HG03565 (cell line): ENCODE measurements around the gene MGARP.
"Not testable (repeated sequence)": the region's sequence is repeated elsewhere in the genome, so short reads cannot be mapped to it uniquely, and the experiment has no call there.

Source experiments
- ATAC-seq: cut with Tn5 transposase; IDR thresholded peaks from one replicate; pipeline ENCODE4 v1.9.1; 2021; ENCODE audit warnings: mild to moderate bottlenecking, moderate library complexity; ENCODE audit not compliant: unreplicated experiment

The MGARP gene

GRCh38 chr4:139279760-139280620, at the start of gene MGARP:
MGARP (minus strand) TSS chr4:139280225; CDS start chr4:139280158, 67 bp downstream.
- no peak for ATAC-seq

GRCh38 chr4:139329665-139330200, 49.7 kb upstream of the MGARP start:
- no peak for ATAC-seq

- ATAC-seq: no peak
Observed at GRCh38 chr4:139324620-139325019, 44.6 kb upstream of the MGARP start.

- ATAC-seq: not testable (repeated sequence)
Observed at GRCh38 chr4:139322541-139322940, 42.5 kb upstream of the MGARP start.

GRCh38 chr4:139322070-139322469, 42.0 kb upstream of the MGARP start:
- ATAC-seq: not testable (repeated sequence)

- ATAC-seq: no peak
Observed at GRCh38 chr4:139319571-139319970, 39.5 kb upstream of the MGARP start.

- ATAC-seq: no peak
Observed at GRCh38 chr4:139317635-139318034, 37.6 kb upstream of the MGARP start.

- no peak for ATAC-seq
Observed at GRCh38 chr4:139316733-139317132, 36.7 kb upstream of the MGARP start.

- peak; percentile 53 for ATAC-seq
Observed at GRCh38 chr4:139315221-139315675, 35.2 kb upstream of the MGARP start.

GRCh38 chr4:139314047-139314800, 34.2 kb upstream of the MGARP start:
- no peak for ATAC-seq

GRCh38 chr4:139313414-139313813, 33.4 kb upstream of the MGARP start:
- ATAC-seq: not testable (repeated sequence)

GRCh38 chr4:139312552-139313332, 32.7 kb upstream of the MGARP start:
- no peak for ATAC-seq

GRCh38 chr4:139311909-139312308, 31.9 kb upstream of the MGARP start:
- no peak for ATAC-seq

GRCh38 chr4:139304920-139305319, 24.9 kb upstream of the MGARP start:
- ATAC-seq: no peak

GRCh38 chr4:139301821-139302611, 22.0 kb upstream of the MGARP start, which contains the start of gene NDUFC1:
NDUFC1 (minus strand) TSS chr4:139302477; CDS start chr4:139295798, 6,679 bp downstream.
- peak; percentile 25 for ATAC-seq

GRCh38 chr4:139301113-139301820, 21.2 kb upstream of the MGARP start, which contains the start of gene NAA15:
NAA15 (plus strand) TSS chr4:139301505; CDS start chr4:139301778, 273 bp downstream.
- peak; percentile 81 for ATAC-seq

- ATAC-seq: no peak
Observed at GRCh38 chr4:139300431-139301112, 20.5 kb upstream of the MGARP start.

- no peak for ATAC-seq
Observed at GRCh38 chr4:139299536-139299935, 19.5 kb upstream of the MGARP start.
